Breast epithelium (tissue), 3 donors: ENCODE measurements around the gene MBD3.

ENCODE experiments used
- POLR2A ChIP-seq: fragments of 450-650 bp; IDR thresholded peaks from one replicate; pipeline ENCODE4 v1.6.1; 2016; ENCODE audit warnings: antibody characterized with exemption, mild to moderate bottlenecking, moderate library complexity
- POLR2AphosphoS5 ChIP-seq, 3 donors: sonication (generic); formaldehyde crosslinking; IDR thresholded peaks; one replicate each; pipeline ENCODE4 v1.6.1; 2017; ENCODE audit warnings: antibody characterized with exemption in 3 of 3
- TF ChIP-seq, protein P1 (sequence below), 3 donors: fragments of 450-650 bp; IDR thresholded peaks; one replicate each; pipeline ENCODE4 v1.5.1; 2016 to 2017; ENCODE audit warnings: antibody characterized with exemption in 3 of 3, mild to moderate bottlenecking in 3 of 3, moderate library complexity in 3 of 3

DNA sequence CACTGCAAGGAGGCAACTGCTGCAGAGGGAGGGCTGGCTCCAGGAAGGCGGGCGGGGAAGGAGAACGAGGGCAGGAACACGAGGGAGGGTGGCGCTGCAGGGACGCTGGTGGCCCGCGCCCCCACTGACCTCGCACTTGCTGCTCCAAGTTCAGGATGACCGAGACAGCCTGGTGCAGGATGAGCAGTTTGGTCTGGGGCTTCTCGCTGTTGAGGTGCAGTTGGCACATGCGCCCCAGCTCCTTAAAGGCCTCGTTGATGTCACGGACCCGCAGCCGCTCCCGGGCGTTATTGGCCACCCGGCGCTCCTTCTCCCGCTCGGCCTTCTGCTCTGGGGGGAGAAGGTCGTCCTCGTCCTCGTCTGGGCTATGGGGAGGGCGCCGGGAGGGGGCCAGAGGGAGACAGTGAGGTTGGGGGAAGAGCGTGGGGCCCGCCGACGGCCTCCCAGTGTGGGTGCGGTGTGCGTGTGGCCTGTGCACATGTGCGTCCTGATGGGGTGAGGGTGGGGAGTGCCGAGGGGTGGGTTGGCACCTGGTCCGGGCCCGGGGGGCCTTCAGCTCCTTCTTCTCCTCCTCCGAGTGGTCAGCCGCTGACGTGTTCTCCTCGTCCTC lies 22.6 kb upstream of the MBD3 start:
- TF ChIP-seq, protein P1, sequence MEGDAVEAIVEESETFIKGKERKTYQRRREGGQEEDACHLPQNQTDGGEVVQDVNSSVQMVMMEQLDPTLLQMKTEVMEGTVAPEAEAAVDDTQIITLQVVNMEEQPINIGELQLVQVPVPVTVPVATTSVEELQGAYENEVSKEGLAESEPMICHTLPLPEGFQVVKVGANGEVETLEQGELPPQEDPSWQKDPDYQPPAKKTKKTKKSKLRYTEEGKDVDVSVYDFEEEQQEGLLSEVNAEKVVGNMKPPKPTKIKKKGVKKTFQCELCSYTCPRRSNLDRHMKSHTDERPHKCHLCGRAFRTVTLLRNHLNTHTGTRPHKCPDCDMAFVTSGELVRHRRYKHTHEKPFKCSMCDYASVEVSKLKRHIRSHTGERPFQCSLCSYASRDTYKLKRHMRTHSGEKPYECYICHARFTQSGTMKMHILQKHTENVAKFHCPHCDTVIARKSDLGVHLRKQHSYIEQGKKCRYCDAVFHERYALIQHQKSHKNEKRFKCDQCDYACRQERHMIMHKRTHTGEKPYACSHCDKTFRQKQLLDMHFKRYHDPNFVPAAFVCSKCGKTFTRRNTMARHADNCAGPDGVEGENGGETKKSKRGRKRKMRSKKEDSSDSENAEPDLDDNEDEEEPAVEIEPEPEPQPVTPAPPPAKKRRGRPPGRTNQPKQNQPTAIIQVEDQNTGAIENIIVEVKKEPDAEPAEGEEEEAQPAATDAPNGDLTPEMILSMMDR (IDR thresholded peaks at IDR 0.05), result no peak
- TF ChIP-seq POLR2AphosphoS5 (IDR thresholded peaks at IDR 0.05) (no peak), POLR2A (no peak)
